NCI-H460 (cell line): Measurements from ENCODE around the gene CEP104. TPM values are rescaled to one million over a fixed set of nuclear protein-coding genes. Genes with fewer than 3 reads are reported as not detected.

ENCODE experiments used
- DNase-seq: peaks from one replicate; pipeline ENCODE4 v3.0.0-alpha.2; 2016; ENCODE audit warnings: low read depth; ENCODE audit errors: extremely low read depth
- total RNA-seq: library from RNA; depleted of rRNA; stranded (reverse); fragments of >200 nt; shearing (Covaris generic); gene quantifications from 2 replicates; pipeline ENCODE4 v1.2.3, GENCODE V29; 2014

CEP104 gene
- total RNA-seq, 1 experiment from 2014 or later = 18.5 TPM

GRCh38 chr1:3872546-3872945 is 15.5 kb upstream of the CEP104 start:
- DNase-seq = no peak

GRCh38 chr1:3871451-3871805 is 14.4 kb upstream of the CEP104 start:
- no peak for DNase-seq

- DNase-seq = no peak
Measured at GRCh38 chr1:3869751-3870301, 12.8 kb upstream of the CEP104 start.

- DNase-seq = no peak
Measured at GRCh38 chr1:3868464-3869006, 11.5 kb upstream of the CEP104 start.

- DNase-seq = no peak
Measured at GRCh38 chr1:3865606-3866160, 8.7 kb upstream of the CEP104 start.

- DNase-seq = no peak
Measured at GRCh38 chr1:3864884-3865283, 7.9 kb upstream of the CEP104 start.

- DNase-seq = no peak
Measured at GRCh38 chr1:3863231-3863935, 6.4 kb upstream of the CEP104 start.

- DNase-seq = no peak
Measured at GRCh38 chr1:3858231-3858981, 1.4 kb upstream of the CEP104 start.

- DNase-seq = no peak
Measured at GRCh38 chr1:3857791-3858129, 749 bp upstream of the CEP104 start.

- no peak for DNase-seq
Measured at GRCh38 chr1:3852711-3853485, 4.1 kb downstream of the CEP104 start.

- no peak for DNase-seq
Measured at GRCh38 chr1:3852091-3852490, 4.9 kb downstream of the CEP104 start.

GRCh38 chr1:3851292-3851691 is 5.7 kb downstream of the CEP104 start:
- no peak for DNase-seq

- DNase-seq = no peak
Measured at GRCh38 chr1:3850857-3851256, 6.2 kb downstream of the CEP104 start.

GRCh38 chr1:3847081-3847480 is 9.9 kb downstream of the CEP104 start:
- DNase-seq = no peak

- DNase-seq = no peak
Measured at GRCh38 chr1:3846541-3846940, 10.5 kb downstream of the CEP104 start.

- no peak for DNase-seq
Measured at GRCh38 chr1:3842912-3843311, 14.1 kb downstream of the CEP104 start.

GRCh38 chr1:3841491-3841890 is 15.5 kb downstream of the CEP104 start:
- DNase-seq = no peak

- no peak for DNase-seq
Measured at GRCh38 chr1:3838788-3839187, 18.2 kb downstream of the CEP104 start.

- no peak for DNase-seq
Measured at GRCh38 chr1:3837685-3838084, 19.3 kb downstream of the CEP104 start.

GRCh38 chr1:3837200-3837599 is 19.8 kb downstream of the CEP104 start:
- DNase-seq = no peak

- no peak for DNase-seq
Measured at GRCh38 chr1:3836421-3836820, 20.6 kb downstream of the CEP104 start.
